SK-N-SH (cell line): Measurements from ENCODE around the gene NCAPD3.

ENCODE experiments used
- CHD2 ChIP-seq: fragments of 150-350 bp; IDR thresholded peaks from 2 replicates; pipeline ENCODE4 v1.6.1; 2018; ENCODE audit warnings: low read length; ENCODE audit not compliant: partially characterized antibody
- EP300 ChIP-seq, 2 experiments: IDR thresholded peaks; 2 replicates each; pipeline versions ENCODE4 v1.4.0 to v1.6.1; 2012; ENCODE audit warnings: borderline replicate concordance in 1 of 2, low read depth in 1 of 2, low read length in 1 of 2
- JUND ChIP-seq: IDR thresholded peaks from 2 replicates; pipeline ENCODE4 v1.4.0; 2012
- MXI1 ChIP-seq: IDR thresholded peaks from 2 replicates; pipeline ENCODE4 v1.6.1; 2012; ENCODE audit warnings: mild to moderate bottlenecking, low read depth, low read length, improper control_type of control experiment
- RAD21 ChIP-seq: IDR thresholded peaks from 2 replicates; pipeline ENCODE4 v1.6.1; 2012; ENCODE audit warnings: mild to moderate bottlenecking, low read length
- TCF12 ChIP-seq: IDR thresholded peaks from 2 replicates; pipeline ENCODE4 v1.4.0; 2012
- YY1 ChIP-seq: IDR thresholded peaks from 2 replicates; pipeline ENCODE4 v1.4.0; 2012; ENCODE audit warnings: low read depth, mild to moderate bottlenecking
- TF ChIP-seq, protein P1 (sequence below): fragments of 200-600 bp; sonication (generic); IDR thresholded peaks from 2 replicates; pipeline ENCODE4 v1.6.1; 2017; ENCODE audit warnings: antibody characterized with exemption, mild to moderate bottlenecking, moderate library complexity
- TF ChIP-seq, protein P2 (sequence below): IDR thresholded peaks from 2 replicates; pipeline ENCODE4 v1.4.0; 2012; ENCODE audit warnings: low read depth
- TF ChIP-seq, protein P3 (sequence below): fragments of 150-350 bp; IDR thresholded peaks from 2 replicates; pipeline ENCODE4 v1.6.1; 2017; ENCODE audit warnings: antibody characterized with exemption, low read length, low read depth, borderline replicate concordance
- TF ChIP-seq, protein P4 (sequence below): IDR thresholded peaks from 2 replicates; pipeline ENCODE4 v1.4.0; 2012; ENCODE audit warnings: low read depth, borderline replicate concordance

DNA sequence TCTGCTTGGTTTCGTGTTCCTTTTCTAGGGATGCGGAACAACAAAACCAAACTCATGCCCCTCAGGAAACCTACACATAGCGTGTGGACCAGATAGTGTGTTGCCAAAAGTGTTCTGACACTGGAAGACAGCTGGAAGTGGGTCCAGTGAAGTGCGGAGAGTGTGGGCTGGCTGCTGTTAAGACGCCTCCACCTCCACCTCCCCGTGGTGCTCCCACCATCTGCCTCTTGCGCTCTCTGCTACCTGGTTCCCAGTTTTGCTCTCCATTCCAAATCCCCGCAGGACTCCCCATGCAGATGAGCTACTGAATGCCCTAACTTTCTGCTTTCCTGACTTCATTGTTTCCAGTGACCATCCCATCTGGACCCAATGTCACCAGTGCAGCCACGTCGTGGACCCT lies 51.8 kb downstream of the NCAPD3 start:
- TF ChIP-seq, protein P1, sequence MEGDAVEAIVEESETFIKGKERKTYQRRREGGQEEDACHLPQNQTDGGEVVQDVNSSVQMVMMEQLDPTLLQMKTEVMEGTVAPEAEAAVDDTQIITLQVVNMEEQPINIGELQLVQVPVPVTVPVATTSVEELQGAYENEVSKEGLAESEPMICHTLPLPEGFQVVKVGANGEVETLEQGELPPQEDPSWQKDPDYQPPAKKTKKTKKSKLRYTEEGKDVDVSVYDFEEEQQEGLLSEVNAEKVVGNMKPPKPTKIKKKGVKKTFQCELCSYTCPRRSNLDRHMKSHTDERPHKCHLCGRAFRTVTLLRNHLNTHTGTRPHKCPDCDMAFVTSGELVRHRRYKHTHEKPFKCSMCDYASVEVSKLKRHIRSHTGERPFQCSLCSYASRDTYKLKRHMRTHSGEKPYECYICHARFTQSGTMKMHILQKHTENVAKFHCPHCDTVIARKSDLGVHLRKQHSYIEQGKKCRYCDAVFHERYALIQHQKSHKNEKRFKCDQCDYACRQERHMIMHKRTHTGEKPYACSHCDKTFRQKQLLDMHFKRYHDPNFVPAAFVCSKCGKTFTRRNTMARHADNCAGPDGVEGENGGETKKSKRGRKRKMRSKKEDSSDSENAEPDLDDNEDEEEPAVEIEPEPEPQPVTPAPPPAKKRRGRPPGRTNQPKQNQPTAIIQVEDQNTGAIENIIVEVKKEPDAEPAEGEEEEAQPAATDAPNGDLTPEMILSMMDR, result no peak
- TF ChIP-seq, protein P2, sequence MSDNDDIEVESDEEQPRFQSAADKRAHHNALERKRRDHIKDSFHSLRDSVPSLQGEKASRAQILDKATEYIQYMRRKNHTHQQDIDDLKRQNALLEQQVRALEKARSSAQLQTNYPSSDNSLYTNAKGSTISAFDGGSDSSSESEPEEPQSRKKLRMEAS, result no peak
- TF ChIP-seq, protein P3, sequence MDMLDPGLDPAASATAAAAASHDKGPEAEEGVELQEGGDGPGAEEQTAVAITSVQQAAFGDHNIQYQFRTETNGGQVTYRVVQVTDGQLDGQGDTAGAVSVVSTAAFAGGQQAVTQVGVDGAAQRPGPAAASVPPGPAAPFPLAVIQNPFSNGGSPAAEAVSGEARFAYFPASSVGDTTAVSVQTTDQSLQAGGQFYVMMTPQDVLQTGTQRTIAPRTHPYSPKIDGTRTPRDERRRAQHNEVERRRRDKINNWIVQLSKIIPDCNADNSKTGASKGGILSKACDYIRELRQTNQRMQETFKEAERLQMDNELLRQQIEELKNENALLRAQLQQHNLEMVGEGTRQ, result no peak
- no peak for TF ChIP-seq EP300 (IDR thresholded peaks at IDR 0.05; ENCODE audit: borderline replicate concordance in 1 of 2, low read depth in 1 of 2, low read length in 1 of 2)
- TF ChIP-seq MXI1, result no peak
- TF ChIP-seq RAD21, result no peak
- TF ChIP-seq CHD2, result no peak
- TF ChIP-seq TCF12, result no peak
- no peak for TF ChIP-seq JUND
- TF ChIP-seq, protein P4, sequence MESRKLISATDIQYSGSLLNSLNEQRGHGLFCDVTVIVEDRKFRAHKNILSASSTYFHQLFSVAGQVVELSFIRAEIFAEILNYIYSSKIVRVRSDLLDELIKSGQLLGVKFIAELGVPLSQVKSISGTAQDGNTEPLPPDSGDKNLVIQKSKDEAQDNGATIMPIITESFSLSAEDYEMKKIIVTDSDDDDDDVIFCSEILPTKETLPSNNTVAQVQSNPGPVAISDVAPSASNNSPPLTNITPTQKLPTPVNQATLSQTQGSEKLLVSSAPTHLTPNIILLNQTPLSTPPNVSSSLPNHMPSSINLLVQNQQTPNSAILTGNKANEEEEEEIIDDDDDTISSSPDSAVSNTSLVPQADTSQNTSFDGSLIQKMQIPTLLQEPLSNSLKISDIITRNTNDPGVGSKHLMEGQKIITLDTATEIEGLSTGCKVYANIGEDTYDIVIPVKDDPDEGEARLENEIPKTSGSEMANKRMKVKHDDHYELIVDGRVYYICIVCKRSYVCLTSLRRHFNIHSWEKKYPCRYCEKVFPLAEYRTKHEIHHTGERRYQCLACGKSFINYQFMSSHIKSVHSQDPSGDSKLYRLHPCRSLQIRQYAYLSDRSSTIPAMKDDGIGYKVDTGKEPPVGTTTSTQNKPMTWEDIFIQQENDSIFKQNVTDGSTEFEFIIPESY, result no peak
- no peak for TF ChIP-seq YY1
